Measurements from ENCODE around the gene UBE2G2.

- TF ChIP-seq ZNF274 (IDR thresholded peaks at IDR 0.05; ENCODE audit: low read depth, low read length) (no peak), YY1 (IDR thresholded peaks at IDR 0.05; ENCODE audit: insufficient read depth, insufficient read length) (no peak), SUZ12 (IDR thresholded peaks at IDR 0.05; ENCODE audit: extremely low read depth, insufficient read depth, insufficient read length) (no peak)
These were observed 41.3 kb upstream of the UBE2G2 start for GRCh38 chr21:44842721-44843445.

Measured in NT2/D1 (cell line).